COLO668 (cell line): ENCODE results near the gene ABL2.

Experiments
- DNase-seq: peaks from one replicate; lab custom pipeline; 2025; ENCODE audit not compliant: unreplicated experiment; lab: John Stamatoyannopoulos, UW

ABL2 gene

GRCh38 chr1:179058487-179059483 lies 170.7 kb downstream of the ABL2 start:
- no peak for DNase-seq

GRCh38 chr1:179055937-179056336 lies 173.5 kb downstream of the ABL2 start:
- no peak for DNase-seq

GRCh38 chr1:179053486-179053885 lies 176.0 kb downstream of the ABL2 start:
- no peak for DNase-seq

- no peak for DNase-seq
Measured at GRCh38 chr1:179052776-179053175, 176.7 kb downstream of the ABL2 start.
